Natural killer cell (primary cell): ENCODE measurements around the gene RAB26. TPM values are rescaled to one million over a fixed set of nuclear protein-coding genes. Genes with fewer than 3 reads are reported as not detected.

Source experiments
- ATAC-seq, 3 donors: fragments of 150-1000 bp in 2 of 3; fragments of 200-7000 bp in 1 of 3; cut with Tn5 transposase; 1 replicate in 1 of 3; 2 replicates in 2 of 3; pipeline ENCODE4 v1.10.0; 2021; ENCODE audit warnings: mild to moderate bottlenecking in 2 of 3, moderate library complexity in 2 of 3
- DNase-seq, 2 donors: peaks; one replicate each; pipeline versions ENCODE4 v3.0.0 to v3.0.0-alpha.2; 2013 to 2021; ENCODE audit warnings: mixed read lengths in 1 of 2
- H3K27ac ChIP-seq: one replicate; pipeline ENCODE4 v1.5.1; 2013; ENCODE audit warnings: mild to moderate bottlenecking, low read length
- H3K27me3 ChIP-seq: one replicate; pipeline ENCODE4 v1.6.1; 2013; ENCODE audit warnings: low read length; ENCODE audit not compliant: control insufficient read depth, insufficient read depth
- H3K36me3 ChIP-seq: one replicate; pipeline ENCODE4 v1.6.1; 2013; ENCODE audit warnings: low read length; ENCODE audit not compliant: control insufficient read depth, insufficient read depth
- H3K4me1 ChIP-seq: one replicate; pipeline ENCODE4 v1.6.1; 2013; ENCODE audit warnings: low read length; ENCODE audit not compliant: control insufficient read depth, insufficient read depth
- H3K4me3 ChIP-seq: one replicate; pipeline ENCODE4 v1.5.1; 2013; ENCODE audit warnings: low read length
- H3K9me3 ChIP-seq: one replicate; pipeline ENCODE4 v1.6.1; 2013; ENCODE audit warnings: low read length; ENCODE audit not compliant: control insufficient read depth, insufficient read depth
- H3K27ac Mint-ChIP-seq, 2 donors: one replicate each; pipeline ENCODE4 v1.8.0; 2022; ENCODE audit warnings: mild to moderate bottlenecking in 2 of 2, mixed read lengths in 2 of 2, moderate library complexity in 1 of 2
- H3K27me3 Mint-ChIP-seq, 2 donors: one replicate each; pipeline ENCODE4 v1.8.0; 2022; ENCODE audit warnings: low read depth in 2 of 2, mixed read lengths in 2 of 2
- H3K36me3 Mint-ChIP-seq: one replicate; pipeline ENCODE4 v1.8.0; 2022; ENCODE audit warnings: mixed read lengths
- H3K4me1 Mint-ChIP-seq, 2 donors: one replicate each; pipeline ENCODE4 v1.8.0; 2022; ENCODE audit warnings: mixed read lengths in 2 of 2
- H3K4me3 Mint-ChIP-seq: one replicate; pipeline ENCODE4 v1.8.0; 2022; ENCODE audit warnings: mild to moderate bottlenecking, moderate library complexity, mixed read lengths
- H3K9me3 Mint-ChIP-seq, 2 donors: one replicate each; pipeline ENCODE4 v1.8.0; 2022; ENCODE audit warnings: mixed read lengths in 2 of 2
- WGBS: methylation state at CpG from one replicate; pipeline ENCODE4 v1.1.7; 2013; ENCODE audit warnings: missing lambda C conversion rate; ENCODE audit not compliant: insufficient coverage; 5-methylcytosine and 5-hydroxymethylcytosine counted together
- intact Hi-C: fragments of 100-400 bp; cut with micrococcal nuclease; formaldehyde crosslinking; loops from one replicate; pipeline ENCODE4 v1.14.2; 2022
- total RNA-seq, 4 donors: library from RNA; stranded (reverse); fragments of 120-200 nt in 1 of 4; gene quantifications; one replicate each; pipeline versions ENCODE4 v1.2.3 to v1.2.4, GENCODE V29; 2013 to 2022
- TF ChIP-seq, protein P1 (sequence below): fragments of 200-600 bp; IDR thresholded peaks from one replicate; pipeline ENCODE4 v1.8.0; 2022; ENCODE audit warnings: antibody characterized with exemption

The RAB26 gene
- total RNA-seq, 3 donors from 2014 or later (not counting 1 experiment from before 2014, with no cell fraction given), result 0.27 to 0.28 TPM; not detected in 1

DNA sequence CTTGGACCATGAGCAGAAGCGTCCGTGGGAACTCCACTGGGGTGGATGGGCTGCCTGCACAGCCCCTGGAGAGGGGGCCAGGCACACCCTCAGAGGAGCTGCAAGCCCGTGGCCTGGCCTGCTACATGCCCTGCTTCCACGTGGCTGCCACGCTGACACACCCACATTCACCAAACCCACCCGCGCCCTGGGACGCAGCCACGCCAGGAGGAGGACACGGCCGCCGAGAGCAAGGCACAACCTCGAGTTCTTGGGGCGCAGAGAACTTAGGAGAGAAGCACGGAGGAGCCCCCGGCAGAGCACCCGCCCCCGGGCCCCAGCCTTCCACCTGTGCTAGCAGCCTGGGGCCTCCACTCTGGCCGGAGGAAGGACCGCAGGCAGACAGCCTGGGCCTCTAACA is 29.1 kb downstream of the RAB26 start:
- Histone ChIP-seq H3K27me3 (no peaks in the 10 kb centered on the region), H3K4me1 (no peaks in the 10 kb centered on the region), H3K9me3 (no peaks in the 10 kb centered on the region), H3K4me3 (no peak overlapping the region), H3K36me3 (peaks cover 35% of the 10 kb centered on the region), H3K27ac (no peak overlapping the region)
- no peaks in the 10 kb centered on the region for H3K27me3 Mint-ChIP-seq
- intact Hi-C loops, result no loop called here
- H3K9me3 Mint-ChIP-seq, result no peaks in the 10 kb centered on the region
- H3K36me3 Mint-ChIP-seq, result no peaks in the 10 kb centered on the region
- ATAC-seq (no peak), DNase-seq (no peak)
- H3K4me1 Mint-ChIP-seq, result peaks cover 0 to 6% of the 10 kb centered on the region in 2 donors
- WGBS, result 95% methylated on average over 20 of the region's 20 CpGs
- TF ChIP-seq, protein P1, sequence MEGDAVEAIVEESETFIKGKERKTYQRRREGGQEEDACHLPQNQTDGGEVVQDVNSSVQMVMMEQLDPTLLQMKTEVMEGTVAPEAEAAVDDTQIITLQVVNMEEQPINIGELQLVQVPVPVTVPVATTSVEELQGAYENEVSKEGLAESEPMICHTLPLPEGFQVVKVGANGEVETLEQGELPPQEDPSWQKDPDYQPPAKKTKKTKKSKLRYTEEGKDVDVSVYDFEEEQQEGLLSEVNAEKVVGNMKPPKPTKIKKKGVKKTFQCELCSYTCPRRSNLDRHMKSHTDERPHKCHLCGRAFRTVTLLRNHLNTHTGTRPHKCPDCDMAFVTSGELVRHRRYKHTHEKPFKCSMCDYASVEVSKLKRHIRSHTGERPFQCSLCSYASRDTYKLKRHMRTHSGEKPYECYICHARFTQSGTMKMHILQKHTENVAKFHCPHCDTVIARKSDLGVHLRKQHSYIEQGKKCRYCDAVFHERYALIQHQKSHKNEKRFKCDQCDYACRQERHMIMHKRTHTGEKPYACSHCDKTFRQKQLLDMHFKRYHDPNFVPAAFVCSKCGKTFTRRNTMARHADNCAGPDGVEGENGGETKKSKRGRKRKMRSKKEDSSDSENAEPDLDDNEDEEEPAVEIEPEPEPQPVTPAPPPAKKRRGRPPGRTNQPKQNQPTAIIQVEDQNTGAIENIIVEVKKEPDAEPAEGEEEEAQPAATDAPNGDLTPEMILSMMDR, result no peak
- no peak overlapping the region for H3K27ac Mint-ChIP-seq
- H3K4me3 Mint-ChIP-seq, result no peak overlapping the region

DNA sequence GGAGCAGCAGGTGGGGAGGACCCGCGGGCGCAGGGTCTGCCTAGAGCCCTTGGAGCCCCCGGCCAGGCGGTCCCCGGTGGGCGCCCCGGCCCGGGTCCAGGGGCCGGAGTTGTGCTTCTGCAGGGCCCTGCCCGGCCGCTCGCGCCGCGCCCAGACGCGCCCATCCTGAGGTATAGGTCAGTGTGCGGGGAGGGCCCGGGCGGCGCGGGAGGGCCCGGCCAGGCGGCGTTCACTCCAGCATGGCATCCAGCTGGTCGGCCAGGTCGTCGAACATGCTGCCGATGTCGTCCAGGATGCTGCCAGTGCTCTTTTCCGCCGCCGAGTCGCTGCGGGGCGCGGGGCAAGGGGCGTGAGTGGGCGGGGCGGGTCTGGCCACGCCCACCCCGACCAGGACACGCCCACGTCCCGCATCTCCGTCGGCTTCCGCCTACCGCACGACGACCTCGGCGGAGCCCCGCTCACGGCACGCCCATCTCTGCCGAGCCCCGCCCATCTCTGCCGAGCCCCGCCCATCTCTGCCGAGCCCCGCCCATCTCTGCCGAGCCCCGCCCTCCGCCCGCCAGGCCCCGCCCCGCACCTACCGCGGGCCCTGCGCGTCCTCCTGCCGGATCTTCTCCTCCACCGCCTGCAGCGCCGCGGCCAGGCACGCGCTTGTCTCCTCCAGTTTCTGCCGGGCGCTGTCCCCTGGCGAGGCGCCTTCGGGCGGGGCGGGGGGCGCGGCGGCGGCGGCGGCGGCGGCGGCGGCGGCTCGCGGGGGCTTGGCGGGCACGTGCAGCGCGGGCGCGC is 30.1 kb downstream of the RAB26 start:
- WGBS, result 45% methylated on average over 106 of the region's 106 CpGs
- H3K4me1 Mint-ChIP-seq, result peaks cover 0 to 6% of the 10 kb centered on the region in 2 donors
- H3K36me3 ChIP-seq, result peaks cover 33% of the 10 kb centered on the region
- intact Hi-C loops, result no loop called here
- H3K27ac Mint-ChIP-seq, result no peak overlapping the region
- H3K9me3 Mint-ChIP-seq, result no peaks in the 10 kb centered on the region
- TF ChIP-seq, protein P1, result no peak
- no peak overlapping the region for H3K27ac ChIP-seq
- no peaks in the 10 kb centered on the region for H3K4me1 ChIP-seq
- H3K4me3 Mint-ChIP-seq, result no peak overlapping the region
- H3K9me3 ChIP-seq, result no peaks in the 10 kb centered on the region
- H3K4me3 ChIP-seq, result no peak overlapping the region
- no peaks in the 10 kb centered on the region for H3K27me3 ChIP-seq
- H3K27me3 Mint-ChIP-seq, result no peaks in the 10 kb centered on the region
- DNase-seq, result peak; percentile 37 to 60
- H3K36me3 Mint-ChIP-seq, result no peaks in the 10 kb centered on the region
- peak; percentile 62 to 94 (median 90) for ATAC-seq

DNA sequence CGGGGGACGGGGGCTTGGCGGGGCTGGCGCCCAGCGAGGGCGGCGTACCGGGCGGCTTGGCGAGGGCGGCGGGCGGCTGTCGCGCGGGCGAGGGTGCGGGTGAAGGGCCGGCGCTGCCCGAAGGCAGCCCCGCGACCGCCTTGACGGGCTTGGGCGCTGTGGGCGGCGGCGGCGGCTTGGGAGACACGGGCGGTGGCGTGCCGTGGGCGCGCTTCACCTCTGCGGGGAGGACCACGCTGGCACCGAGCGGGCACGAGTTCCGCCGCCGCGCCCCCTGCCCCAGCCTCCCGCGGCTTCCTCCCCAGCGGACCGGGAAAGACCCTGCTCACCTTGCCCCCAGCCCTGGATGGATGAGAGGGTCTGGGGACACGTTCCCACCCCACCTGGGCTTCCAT is 30.7 kb downstream of the RAB26 start:
- H3K9me3 Mint-ChIP-seq, result no peaks in the 10 kb centered on the region
- no peak overlapping the region for H3K4me3 Mint-ChIP-seq
- no peak for ATAC-seq
- Histone ChIP-seq H3K36me3 (peaks cover 30% of the 10 kb centered on the region), H3K27ac (no peak overlapping the region), H3K4me1 (no peaks in the 10 kb centered on the region), H3K4me3 (no peak overlapping the region), H3K27me3 (no peaks in the 10 kb centered on the region), H3K9me3 (no peaks in the 10 kb centered on the region)
- no peaks in the 10 kb centered on the region for H3K27me3 Mint-ChIP-seq
- intact Hi-C loops, result no loop called here
- 60% methylated on average over 50 of the region's 50 CpGs for WGBS
- no peak for DNase-seq
- H3K36me3 Mint-ChIP-seq, result no peaks in the 10 kb centered on the region
- peaks cover 0 to 6% of the 10 kb centered on the region in 2 donors for H3K4me1 Mint-ChIP-seq
- H3K27ac Mint-ChIP-seq, result no peak overlapping the region
- TF ChIP-seq, protein P1, result no peak

DNA sequence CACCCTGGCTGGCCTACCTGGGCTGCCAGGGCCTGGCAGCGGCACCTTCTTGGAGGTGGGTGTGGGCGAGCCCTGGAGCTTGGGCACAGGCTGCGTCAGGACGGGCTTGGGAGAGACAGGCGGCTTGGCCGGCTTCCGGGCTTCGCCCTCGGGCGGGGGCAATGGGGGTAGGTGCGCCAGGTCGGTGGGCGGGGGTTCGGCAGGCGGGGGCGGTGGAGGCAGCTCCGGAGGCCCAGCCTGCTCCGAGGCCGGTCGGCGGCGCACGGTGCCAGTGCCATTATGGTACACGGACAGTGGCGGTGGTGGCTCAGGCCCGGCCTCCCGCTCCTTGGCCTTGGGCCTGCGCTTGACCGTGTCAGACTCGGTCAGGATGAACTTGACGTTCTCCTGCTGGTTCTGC is 31.2 kb downstream of the RAB26 start:
- intact Hi-C loops, result no loop called here
- Histone ChIP-seq H3K27me3 (no peaks in the 10 kb centered on the region), H3K4me1 (no peaks in the 10 kb centered on the region), H3K27ac (no peak overlapping the region), H3K36me3 (peaks cover 25% of the 10 kb centered on the region), H3K4me3 (no peak overlapping the region), H3K9me3 (no peaks in the 10 kb centered on the region)
- H3K4me1 Mint-ChIP-seq, result peaks cover 0 to 6% of the 10 kb centered on the region in 2 donors
- no peak overlapping the region for H3K27ac Mint-ChIP-seq
- no peaks in the 10 kb centered on the region for H3K9me3 Mint-ChIP-seq
- TF ChIP-seq, protein P1, result no peak
- H3K36me3 Mint-ChIP-seq, result no peaks in the 10 kb centered on the region
- DNase-seq (no peak), ATAC-seq (no peak)
- no peak overlapping the region for H3K4me3 Mint-ChIP-seq
- no peaks in the 10 kb centered on the region for H3K27me3 Mint-ChIP-seq
- 97% methylated on average over 31 of the region's 31 CpGs for WGBS
